ENCODE results near the gene MIGA2. TPM values are rescaled to one million over a fixed set of nuclear protein-coding genes. Genes with fewer than 3 reads are reported as not detected.
"Not testable (repeated sequence)": the region's sequence is repeated elsewhere in the genome, so short reads cannot be mapped to it uniquely, and the experiment has no call there.

The MIGA2 gene
- polyA plus RNA-seq, 1 experiment: 23.7 TPM

- TF ChIP-seq, protein P1, sequence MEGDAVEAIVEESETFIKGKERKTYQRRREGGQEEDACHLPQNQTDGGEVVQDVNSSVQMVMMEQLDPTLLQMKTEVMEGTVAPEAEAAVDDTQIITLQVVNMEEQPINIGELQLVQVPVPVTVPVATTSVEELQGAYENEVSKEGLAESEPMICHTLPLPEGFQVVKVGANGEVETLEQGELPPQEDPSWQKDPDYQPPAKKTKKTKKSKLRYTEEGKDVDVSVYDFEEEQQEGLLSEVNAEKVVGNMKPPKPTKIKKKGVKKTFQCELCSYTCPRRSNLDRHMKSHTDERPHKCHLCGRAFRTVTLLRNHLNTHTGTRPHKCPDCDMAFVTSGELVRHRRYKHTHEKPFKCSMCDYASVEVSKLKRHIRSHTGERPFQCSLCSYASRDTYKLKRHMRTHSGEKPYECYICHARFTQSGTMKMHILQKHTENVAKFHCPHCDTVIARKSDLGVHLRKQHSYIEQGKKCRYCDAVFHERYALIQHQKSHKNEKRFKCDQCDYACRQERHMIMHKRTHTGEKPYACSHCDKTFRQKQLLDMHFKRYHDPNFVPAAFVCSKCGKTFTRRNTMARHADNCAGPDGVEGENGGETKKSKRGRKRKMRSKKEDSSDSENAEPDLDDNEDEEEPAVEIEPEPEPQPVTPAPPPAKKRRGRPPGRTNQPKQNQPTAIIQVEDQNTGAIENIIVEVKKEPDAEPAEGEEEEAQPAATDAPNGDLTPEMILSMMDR (IDR thresholded peaks at IDR 0.05; ENCODE audit: insufficient read depth, low read depth, low read length): no peak
- Histone ChIP-seq H3K27me3 (ENCODE audit: control insufficient read depth, insufficient read depth, low read length) (no peaks in the 10 kb centered on the region), H3K36me3 (ENCODE audit: control insufficient read depth, insufficient read depth, low read length) (no peaks in the 10 kb centered on the region), H3K4me3 (ENCODE audit: low read depth, low read length) (no peak overlapping the region)
- ChIA-PET CTCF (interaction anchor here (0.8 to 1.7 kb wide), 4 partner anchors 11 to 101 kb away, joined by 3 to 6 read pairs (median 4); no protein-coding TSS in a partner anchor), POLR2A (no interaction called here)
- DNase-seq (ENCODE audit: low read depth): no peak
Measured at GRCh38 chr9:129030191-129030590, 6.2 kb upstream of the MIGA2 start.

- no peaks in the 10 kb centered on the region for H3K36me3 ChIP-seq (ENCODE audit: control insufficient read depth, insufficient read depth, low read length)
- ChIA-PET CTCF (no interaction called here), POLR2A (no interaction called here)
- TF ChIP-seq, protein P1 (IDR thresholded peaks at IDR 0.05; ENCODE audit: insufficient read depth, low read depth, low read length): no peak
- no peak overlapping the region for H3K4me3 ChIP-seq (ENCODE audit: low read depth, low read length)
- no peaks in the 10 kb centered on the region for H3K27me3 ChIP-seq (ENCODE audit: control insufficient read depth, insufficient read depth, low read length)
- no peak for DNase-seq (ENCODE audit: low read depth)
Measured at GRCh38 chr9:129031514-129031913, 4.9 kb upstream of the MIGA2 start.

GRCh38 chr9:129032541-129033159, 3.8 kb upstream of the MIGA2 start:
- Histone ChIP-seq H3K27me3 (ENCODE audit: control insufficient read depth, insufficient read depth, low read length) (no peaks in the 10 kb centered on the region), H3K36me3 (ENCODE audit: control insufficient read depth, insufficient read depth, low read length) (no peaks in the 10 kb centered on the region), H3K4me3 (ENCODE audit: low read depth, low read length) (no peak overlapping the region)
- ChIA-PET POLR2A (no interaction called here), CTCF (no interaction called here)
- no peak for DNase-seq (ENCODE audit: low read depth)
- TF ChIP-seq, protein P1 (IDR thresholded peaks at IDR 0.05; ENCODE audit: insufficient read depth, low read depth, low read length): no peak

- ChIA-PET POLR2A (no interaction called here), CTCF (no interaction called here)
- TF ChIP-seq, protein P1 (IDR thresholded peaks at IDR 0.05; ENCODE audit: insufficient read depth, low read depth, low read length): no peak
- Histone ChIP-seq H3K4me3 (ENCODE audit: low read depth, low read length) (no peak overlapping the region), H3K36me3 (ENCODE audit: control insufficient read depth, insufficient read depth, low read length) (no peaks in the 10 kb centered on the region; the same call in 1 of the 2 replicates), H3K27me3 (ENCODE audit: control insufficient read depth, insufficient read depth, low read length) (no peaks in the 10 kb centered on the region)
- no peak for DNase-seq (ENCODE audit: low read depth)
Measured at GRCh38 chr9:129033216-129033615, 3.2 kb upstream of the MIGA2 start.

GRCh38 chr9:129035838-129036237, 588 bp upstream of the MIGA2 start:
- POLR2A ChIA-PET: interaction anchor here (0.6 kb wide), 1 partner anchor 177 kb away, joined by 5 read pairs; no protein-coding TSS in a partner anchor
- not testable (repeated sequence) for DNase-seq (ENCODE audit: low read depth); H3K27me3 ChIP-seq (ENCODE audit: control insufficient read depth, insufficient read depth, low read length); H3K36me3 ChIP-seq (ENCODE audit: control insufficient read depth, insufficient read depth, low read length)
- CTCF ChIA-PET: interaction anchor here (0.5 kb wide), 1 partner anchor 19 kb away, joined by 3 read pairs; no protein-coding TSS in a partner anchor
- H3K4me3 ChIP-seq (ENCODE audit: low read depth, low read length): peak overlapping the region; percentile 28
